H9 (cell line): ENCODE measurements around the gene LRRK1. TPM values are rescaled to one million over a fixed set of nuclear protein-coding genes. Genes with fewer than 3 reads are reported as not detected.

ENCODE experiments used
- DNase-seq: peaks from one replicate; pipeline ENCODE4 v3.0.0-alpha.2; 2017
- H2AFZ ChIP-seq: one replicate; pipeline ENCODE4 v1.6.1; 2013; ENCODE audit warnings: mild to moderate bottlenecking, low read length, control low read depth, moderate library complexity
- H2AK5ac ChIP-seq: 2 replicates; pipeline ENCODE4 v1.6.1; 2013; ENCODE audit warnings: low read length, control low read depth, mixed read lengths; ENCODE audit not compliant: insufficient read length
- H2BK120ac ChIP-seq: one replicate; pipeline ENCODE4 v1.6.1; 2013; ENCODE audit warnings: low read depth, mild to moderate bottlenecking, low read length, control low read depth, inconsistent platforms; ENCODE audit not compliant: poor library complexity, severe bottlenecking
- H2BK12ac ChIP-seq: 2 replicates; pipeline ENCODE4 v1.6.1; 2013; ENCODE audit warnings: low read length, control low read depth, mixed read lengths, low read depth; ENCODE audit not compliant: insufficient read length
- H2BK15ac ChIP-seq: 2 replicates; pipeline ENCODE4 v1.6.1; 2013; ENCODE audit warnings: low read depth, low read length, control low read depth
- H2BK20ac ChIP-seq: one replicate; pipeline ENCODE4 v1.6.1; 2013; ENCODE audit warnings: low read depth, mild to moderate bottlenecking, low read length, control low read depth, inconsistent platforms; ENCODE audit not compliant: poor library complexity, severe bottlenecking
- H2BK5ac ChIP-seq: 2 replicates; pipeline ENCODE4 v1.6.1; 2013; ENCODE audit warnings: low read length, control low read depth, mixed read lengths; ENCODE audit not compliant: insufficient read length
- H3K14ac ChIP-seq: 2 replicates; pipeline ENCODE4 v1.6.1; 2013; ENCODE audit warnings: low read length, control low read depth; ENCODE audit not compliant: insufficient read depth
- H3K18ac ChIP-seq: 2 replicates; pipeline ENCODE4 v1.6.1; 2013; ENCODE audit warnings: low read depth, mild to moderate bottlenecking, mixed read lengths, low read length, control low read depth; ENCODE audit not compliant: insufficient read length
- H3K23ac ChIP-seq: 2 replicates; pipeline ENCODE4 v1.6.1; 2013; ENCODE audit warnings: low read length, control low read depth, mixed read lengths, low read depth; ENCODE audit not compliant: insufficient read length
- H3K23me2 ChIP-seq: 2 replicates; pipeline ENCODE4 v1.6.1; 2013; ENCODE audit warnings: low read depth, mild to moderate bottlenecking, mixed read lengths, low read length, control low read depth; ENCODE audit not compliant: insufficient read length, poor library complexity, severe bottlenecking
- H3K27ac ChIP-seq: 2 replicates; pipeline ENCODE4 v1.5.1; 2013; ENCODE audit warnings: low read length, control low read depth, mixed read lengths, low read depth; ENCODE audit not compliant: insufficient read length
- H3K27me3 ChIP-seq: 2 replicates; pipeline ENCODE4 v1.6.1; 2013; ENCODE audit warnings: low read length, control low read depth, inconsistent platforms; ENCODE audit not compliant: insufficient read depth
- H3K4ac ChIP-seq: 2 replicates; pipeline ENCODE4 v1.6.1; 2013; ENCODE audit warnings: low read depth, mild to moderate bottlenecking, control low read depth, inconsistent platforms, low read length, moderate library complexity
- H3K4me1 ChIP-seq: 2 replicates; pipeline ENCODE4 v1.6.1; 2013; ENCODE audit warnings: low read length, control low read depth, inconsistent platforms; ENCODE audit not compliant: insufficient read depth
- H3K4me2 ChIP-seq: 2 replicates; pipeline ENCODE4 v1.6.1; 2013; ENCODE audit warnings: low read length, control low read depth, mixed read lengths; ENCODE audit not compliant: insufficient read length, insufficient read depth
- H3K56ac ChIP-seq: 2 replicates; pipeline ENCODE4 v1.6.1; 2013; ENCODE audit warnings: low read depth, mild to moderate bottlenecking, mixed read lengths, low read length, control low read depth; ENCODE audit not compliant: insufficient read length
- H3K79me1 ChIP-seq: 2 replicates; pipeline ENCODE4 v1.6.1; 2013; ENCODE audit warnings: low read depth, mild to moderate bottlenecking, moderate library complexity, low read length, control low read depth, inconsistent platforms; ENCODE audit not compliant: insufficient read depth, poor library complexity, severe bottlenecking
- H3K79me2 ChIP-seq: 2 replicates; pipeline ENCODE4 v1.6.1; 2013; ENCODE audit warnings: low read length, control low read depth, inconsistent platforms; ENCODE audit not compliant: insufficient read depth
- H3K9ac ChIP-seq: 2 replicates; pipeline ENCODE4 v1.6.1; 2013; ENCODE audit warnings: low read length, control low read depth, mixed read lengths; ENCODE audit not compliant: insufficient read length; ENCODE audit errors: extremely low read depth
- H3K9me3 ChIP-seq: one replicate; pipeline ENCODE4 v1.6.1; 2013; ENCODE audit warnings: low read depth, low read length, inconsistent platforms; ENCODE audit not compliant: control insufficient read depth
- H3T11ph ChIP-seq: one replicate; pipeline ENCODE4 v1.6.1; 2013; ENCODE audit warnings: mild to moderate bottlenecking, low read length, control low read depth, inconsistent platforms
- H4K20me1 ChIP-seq: one replicate; pipeline ENCODE4 v1.6.1; 2013; ENCODE audit not compliant: control insufficient read depth, insufficient read length, insufficient read depth
- H4K5ac ChIP-seq: 2 replicates; pipeline ENCODE4 v1.6.1; 2013; ENCODE audit warnings: low read depth, mild to moderate bottlenecking, mixed read lengths, low read length, control low read depth; ENCODE audit not compliant: insufficient read length
- H4K8ac ChIP-seq: replicated peaks from 2 replicates; pipeline ENCODE4 v1.6.1; 2013; ENCODE audit warnings: low read length, control low read depth, mixed read lengths, low read depth; ENCODE audit not compliant: insufficient read length
- H4K91ac ChIP-seq: 2 replicates; pipeline ENCODE4 v1.6.1; 2013; ENCODE audit warnings: low read depth, mild to moderate bottlenecking, moderate library complexity, mixed read lengths, low read length, control low read depth; ENCODE audit not compliant: insufficient read length
- H3K27ac Mint-ChIP-seq, 3 experiments: 2 replicates in 2 of 3; 3 replicates in 1 of 3; pipeline ENCODE4 v1.8.0; 2020 to 2021; ENCODE audit warnings: mixed read lengths in 3 of 3, mild to moderate bottlenecking in 1 of 3, moderate library complexity in 1 of 3
- H3K27me3 Mint-ChIP-seq: 2 replicates; pipeline ENCODE4 v1.8.0; 2021; ENCODE audit warnings: low read depth, mild to moderate bottlenecking, moderate library complexity, mixed read lengths
- H3K36me3 Mint-ChIP-seq, 3 experiments: 2 replicates in 2 of 3; 3 replicates in 1 of 3; pipeline ENCODE4 v1.8.0; 2020 to 2021; ENCODE audit warnings: low read depth in 3 of 3, mixed read lengths in 3 of 3; ENCODE audit not compliant: insufficient read depth in 1 of 3
- H3K4me1 Mint-ChIP-seq, 2 experiments: 2 replicates each; pipeline ENCODE4 v1.8.0; 2020; ENCODE audit warnings: mixed read lengths in 2 of 2
- H3K4me3 Mint-ChIP-seq, 2 experiments: 2 replicates in 1 of 2; 3 replicates in 1 of 2; pipeline ENCODE4 v1.8.0; 2020 to 2021; ENCODE audit warnings: mild to moderate bottlenecking in 2 of 2, mixed read lengths in 2 of 2, moderate library complexity in 1 of 2
- H3K9me3 Mint-ChIP-seq, 2 experiments: 2 replicates in 1 of 2; 3 replicates in 1 of 2; pipeline ENCODE4 v1.8.0; 2020; ENCODE audit warnings: mild to moderate bottlenecking in 2 of 2, mixed read lengths in 2 of 2, moderate library complexity in 1 of 2
- CTCF ChIP-seq: fragments of 200-600 bp; sonication (generic); conservative IDR thresholded peaks from 3 replicates; pipeline ENCODE4 v1.8.0; 2021; ENCODE audit warnings: antibody characterized with exemption, mild to moderate bottlenecking
- WGBS: extraction: QIAGEN DNeasy Blood & Tissue Kit; methylation state at CpG from one replicate; pipeline ENCODE4 v1.1.7; 2013; ENCODE audit warnings: missing lambda C conversion rate, low lambda C conversion rate, mixed read lengths; ENCODE audit not compliant: insufficient read length; ENCODE audit errors: extremely low coverage; 5-methylcytosine and 5-hydroxymethylcytosine counted together
- total RNA-seq: library from RNA; stranded (reverse); gene quantifications from 2 replicates; pipeline ENCODE4 v1.2.1, GENCODE V29; 2021

The LRRK1 gene
- total RNA-seq, 1 experiment from 2014 or later = 4.0 TPM

- no CpG with 5 or more reads among the region's 7 CpGs for WGBS
- no peak overlapping the region for H3K4me2 ChIP-seq
These were observed 186.1 kb downstream of the LRRK1 start for GRCh38 chr15:101105059-101105891.

More at GRCh38 chr15:101105059-101105891, 186.1 kb downstream of the LRRK1 start:
- H2BK120ac ChIP-seq = no peak overlapping the region
- H2BK20ac ChIP-seq = no peak overlapping the region
- H3T11ph ChIP-seq = no peak overlapping the region
- TF ChIP-seq CTCF = no peak
- no peak overlapping the region for H3K27ac ChIP-seq
- no peaks in the 10 kb centered on the region for H3K4me1 ChIP-seq
- no peak overlapping the region for H2BK5ac ChIP-seq
- no peaks in the 10 kb centered on the region for H3K79me1 ChIP-seq
- H4K5ac ChIP-seq = no peak overlapping the region
- no peaks in the 10 kb centered on the region for H3K23me2 ChIP-seq
- no peak overlapping the region for H4K91ac ChIP-seq
- H3K18ac ChIP-seq = no peak overlapping the region
- no peak overlapping the region for H2AFZ ChIP-seq
- H3K9me3 ChIP-seq = no peaks in the 10 kb centered on the region
- Mint-ChIP-seq H3K36me3 (no peaks in the 10 kb centered on the region; a peak in 1 of 7 replicates), H3K9me3 (peaks cover 2 to 3% of the 10 kb centered on the region in 2 experiments; a peak in 2 of 5 replicates), H3K27me3 (no peaks in the 10 kb centered on the region), H3K27ac (peak overlapping the region in 2 of 3 experiments; percentile 32 to 33; a peak in 3 of 7 replicates), H3K4me1 (peaks cover 14% of the 10 kb centered on the region in 2 experiments), H3K4me3 (no peak overlapping the region)
- no peak overlapping the region for H3K14ac ChIP-seq
- no peak overlapping the region for H2BK15ac ChIP-seq
- no peak overlapping the region for H3K9ac ChIP-seq
- H2BK12ac ChIP-seq = no peak overlapping the region
- no peaks in the 10 kb centered on the region for H3K27me3 ChIP-seq
- no peaks in the 10 kb centered on the region for H4K20me1 ChIP-seq
- H3K56ac ChIP-seq = no peak overlapping the region
- H3K4ac ChIP-seq = no peak overlapping the region
- no peak overlapping the region for H2AK5ac ChIP-seq
- DNase-seq = no peak
- no peak overlapping the region for H4K8ac ChIP-seq
- no peaks in the 10 kb centered on the region for H3K79me2 ChIP-seq
- no peak overlapping the region for H3K23ac ChIP-seq
